Endothelial cell of umbilical vein (primary cell): ENCODE measurements around the gene RUNX2.

Source experiments
- EZH2 ChIP-seq: IDR thresholded peaks from 2 replicates; pipeline ENCODE4 v1.6.1; 2012; ENCODE audit warnings: borderline replicate concordance, low read depth, mild to moderate bottlenecking, moderate library complexity, low read length, inconsistent platforms; ENCODE audit not compliant: severe bottlenecking
- FOS ChIP-seq: IDR thresholded peaks from 2 replicates; pipeline ENCODE4 v1.6.1; 2011; ENCODE audit warnings: mild to moderate bottlenecking, low read length, moderate library complexity, borderline replicate concordance; ENCODE audit not compliant: insufficient read depth
- JUN ChIP-seq: IDR thresholded peaks from 2 replicates; pipeline ENCODE4 v1.6.1; 2011; ENCODE audit warnings: borderline replicate concordance, low read depth; ENCODE audit not compliant: insufficient read length, insufficient read depth
- POLR2A ChIP-seq: IDR thresholded peaks from 2 replicates; pipeline ENCODE4 v1.6.1; 2012; ENCODE audit warnings: low read depth, mild to moderate bottlenecking, control low read depth, low read length
- TF ChIP-seq, protein P1 (sequence below), 2 donors: IDR thresholded peaks; 1 replicate in 1 of 2; 2 replicates in 1 of 2; pipeline ENCODE4 v1.5.1; 2011; ENCODE audit warnings: low read length in 2 of 2, mild to moderate bottlenecking in 2 of 2, moderate library complexity in 2 of 2, control low read depth in 1 of 2, inconsistent platforms in 1 of 2, low read depth in 1 of 2; ENCODE audit not compliant: insufficient read depth in 1 of 2; ENCODE audit errors: extremely low read depth in 1 of 2

DNA sequence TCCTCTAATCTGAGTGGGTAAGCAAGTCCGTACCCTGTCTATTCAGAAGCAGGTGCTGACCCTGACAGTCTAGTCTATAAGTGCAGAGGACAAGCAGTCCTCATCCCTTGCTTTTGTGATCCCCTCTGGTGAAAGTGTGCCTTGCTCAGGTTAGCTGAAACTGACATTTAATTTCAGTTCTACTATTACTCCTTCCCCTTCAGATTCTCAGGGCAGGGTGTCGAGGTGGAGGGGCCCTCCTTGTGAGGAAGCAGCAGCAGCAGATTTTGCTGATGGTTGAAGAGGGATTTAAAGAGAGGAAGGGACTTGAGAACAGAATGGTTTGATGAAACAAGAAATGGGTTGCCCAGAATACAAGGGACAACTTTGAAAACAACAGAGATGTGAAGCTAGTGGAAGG is 378.2 kb downstream of the RUNX2 start:
- TF ChIP-seq, protein P1, sequence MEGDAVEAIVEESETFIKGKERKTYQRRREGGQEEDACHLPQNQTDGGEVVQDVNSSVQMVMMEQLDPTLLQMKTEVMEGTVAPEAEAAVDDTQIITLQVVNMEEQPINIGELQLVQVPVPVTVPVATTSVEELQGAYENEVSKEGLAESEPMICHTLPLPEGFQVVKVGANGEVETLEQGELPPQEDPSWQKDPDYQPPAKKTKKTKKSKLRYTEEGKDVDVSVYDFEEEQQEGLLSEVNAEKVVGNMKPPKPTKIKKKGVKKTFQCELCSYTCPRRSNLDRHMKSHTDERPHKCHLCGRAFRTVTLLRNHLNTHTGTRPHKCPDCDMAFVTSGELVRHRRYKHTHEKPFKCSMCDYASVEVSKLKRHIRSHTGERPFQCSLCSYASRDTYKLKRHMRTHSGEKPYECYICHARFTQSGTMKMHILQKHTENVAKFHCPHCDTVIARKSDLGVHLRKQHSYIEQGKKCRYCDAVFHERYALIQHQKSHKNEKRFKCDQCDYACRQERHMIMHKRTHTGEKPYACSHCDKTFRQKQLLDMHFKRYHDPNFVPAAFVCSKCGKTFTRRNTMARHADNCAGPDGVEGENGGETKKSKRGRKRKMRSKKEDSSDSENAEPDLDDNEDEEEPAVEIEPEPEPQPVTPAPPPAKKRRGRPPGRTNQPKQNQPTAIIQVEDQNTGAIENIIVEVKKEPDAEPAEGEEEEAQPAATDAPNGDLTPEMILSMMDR (IDR thresholded peaks at IDR 0.05; ENCODE audit: extremely low read depth in 1 of 2, insufficient read depth in 1 of 2, low read depth in 1 of 2, low read length in 2 of 2) = no peak
- no peak for TF ChIP-seq POLR2A
- TF ChIP-seq FOS = no peak
- TF ChIP-seq EZH2 = no peak
- no peak for TF ChIP-seq JUN
